GM23338 (cell line): ENCODE data around the gene ADAMTSL5. TPM values are rescaled to one million over a fixed set of nuclear protein-coding genes. Genes with fewer than 3 reads are reported as not detected.

Source experiments
- ATAC-seq: fragments of 200-7000 bp; cut with Tn5 transposase; 3 replicates; pipeline ENCODE4 v1.9.1; 2020
- DNase-seq: peaks from one replicate; pipeline ENCODE4 v3.0.0-alpha.2; 2015; ENCODE audit warnings: low spot score
- H2AFZ ChIP-seq: fragments of 200-600 bp; sonication (generic); 2 replicates; pipeline ENCODE4 v1.8.0; 2016; ENCODE audit warnings: antibody characterized with exemption, mild to moderate bottlenecking, moderate library complexity
- H3F3A ChIP-seq: fragments of 200-600 bp; sonication (generic); replicated peaks from 2 replicates; pipeline ENCODE4 v1.8.0; 2017; ENCODE audit warnings: antibody characterized with exemption, mixed run types, low read depth
- H3K27ac ChIP-seq: fragments of 200-600 bp; sonication (generic); 2 replicates; pipeline ENCODE4 v1.6.1; 2016; ENCODE audit warnings: low read depth
- H3K27me3 ChIP-seq: fragments of 200-600 bp; sonication (generic); 2 replicates; pipeline ENCODE4 v1.8.0; 2016; ENCODE audit warnings: mild to moderate bottlenecking, mixed run types, moderate library complexity; ENCODE audit not compliant: insufficient read depth
- H3K36me3 ChIP-seq: fragments of 200-600 bp; sonication (generic); 2 replicates; pipeline ENCODE4 v1.8.0; 2016; ENCODE audit warnings: mild to moderate bottlenecking; ENCODE audit not compliant: insufficient read depth
- H3K4me1 ChIP-seq: fragments of 200-600 bp; sonication (generic); 2 replicates; pipeline ENCODE4 v1.8.0; 2016; ENCODE audit warnings: mild to moderate bottlenecking, moderate library complexity; ENCODE audit not compliant: insufficient read depth
- H3K4me2 ChIP-seq: fragments of 200-600 bp; sonication (generic); 2 replicates; pipeline ENCODE4 v1.7.1; 2017; ENCODE audit warnings: mixed run types
- H3K4me3 ChIP-seq: fragments of 200-600 bp; sonication (generic); 2 replicates; pipeline ENCODE4 v1.6.1; 2016; ENCODE audit warnings: mixed run types
- H3K79me2 ChIP-seq: fragments of 200-600 bp; sonication (generic); replicated peaks from 2 replicates; pipeline ENCODE4 v1.8.0; 2017; ENCODE audit warnings: mild to moderate bottlenecking; ENCODE audit not compliant: insufficient read depth
- H3K9me2 ChIP-seq: fragments of 200-600 bp; sonication (generic); 2 replicates; pipeline ENCODE4 v1.8.0; 2017; ENCODE audit not compliant: insufficient read depth
- H4K20me1 ChIP-seq: fragments of 200-600 bp; sonication (generic); replicated peaks from 2 replicates; pipeline ENCODE4 v1.8.0; 2017; ENCODE audit warnings: mild to moderate bottlenecking; ENCODE audit not compliant: insufficient read depth
- H3K27ac Mint-ChIP-seq: 2 replicates; pipeline ENCODE4 v1.8.0; 2020; ENCODE audit warnings: inconsistent platforms, mild to moderate bottlenecking, moderate library complexity, mixed read lengths
- H3K27me3 Mint-ChIP-seq: 3 replicates; pipeline ENCODE4 v1.8.0; 2022; ENCODE audit warnings: low read depth, mild to moderate bottlenecking, moderate library complexity, mixed read lengths, inconsistent platforms; ENCODE audit not compliant: insufficient read depth, poor library complexity
- H3K36me3 Mint-ChIP-seq: 3 replicates; pipeline ENCODE4 v1.8.0; 2021; ENCODE audit warnings: low read depth, mild to moderate bottlenecking, inconsistent platforms, moderate library complexity, mixed read lengths
- H3K4me1 Mint-ChIP-seq: 3 replicates; pipeline ENCODE4 v1.8.0; 2020; ENCODE audit warnings: mild to moderate bottlenecking, inconsistent platforms, mixed read lengths
- H3K4me3 Mint-ChIP-seq: 3 replicates; pipeline ENCODE4 v1.8.0; 2021; ENCODE audit warnings: moderate library complexity, mild to moderate bottlenecking, inconsistent platforms, mixed read lengths
- H3K9me3 Mint-ChIP-seq: 3 replicates; pipeline ENCODE4 v1.8.0; 2020; ENCODE audit warnings: moderate library complexity, mild to moderate bottlenecking, inconsistent platforms, mixed read lengths
- CREB1 ChIP-seq: fragments of 250-450 bp; sonication (Bioruptor Pico); IDR thresholded peaks from 2 replicates; pipeline ENCODE4 v1.5.0; 2020; ENCODE audit warnings: low read depth, mild to moderate bottlenecking, moderate library complexity
- EZH2 ChIP-seq: fragments of 200-600 bp; sonication (generic); IDR thresholded peaks from one replicate; pipeline ENCODE4 v1.8.0; 2017; ENCODE audit warnings: antibody characterized with exemption, mild to moderate bottlenecking, low read depth; ENCODE audit not compliant: unreplicated experiment
- EZH2phosphoT487 ChIP-seq: fragments of 200-600 bp; sonication (generic); IDR thresholded peaks from one replicate; pipeline ENCODE4 v1.8.1; 2018; ENCODE audit warnings: antibody characterized with exemption; ENCODE audit not compliant: unreplicated experiment
- JUNB ChIP-seq: IDR thresholded peaks from one replicate; pipeline ENCODE4 v1.6.1; 2016; ENCODE audit warnings: antibody characterized with exemption; ENCODE audit not compliant: unreplicated experiment
- NANOG ChIP-seq: IDR thresholded peaks from 2 replicates; pipeline ENCODE4 v1.6.1; 2016; ENCODE audit warnings: antibody characterized with exemption, borderline replicate concordance
- STAT1 ChIP-seq: IDR thresholded peaks from one replicate; pipeline ENCODE4 v1.6.1; 2016; ENCODE audit warnings: antibody characterized with exemption; ENCODE audit not compliant: unreplicated experiment
- ZNF114 ChIP-seq: fragments of 250-450 bp; sonication (Bioruptor Pico); IDR thresholded peaks from 2 replicates; pipeline ENCODE4 v1.5.0; 2020; ENCODE audit warnings: mild to moderate bottlenecking, moderate library complexity
- ZNF331 ChIP-seq: fragments of 250-450 bp; sonication (Bioruptor Pico); IDR thresholded peaks from 2 replicates; pipeline ENCODE4 v1.5.0; 2020; ENCODE audit warnings: low read depth, mild to moderate bottlenecking, moderate library complexity
- polyA plus RNA-seq: library from polyadenylated mRNA; unstranded; fragments of >200 nt; fragmentation: Nextera tagmentation; extraction: Ambion mirVana; gene quantifications from 2 replicates; pipeline ENCODE4 v1.2.1, GENCODE V29; 2016
- total RNA-seq: library from RNA; depleted of rRNA; stranded (reverse); fragments of >200 nt; shearing (Covaris generic); gene quantifications from 2 replicates; pipeline ENCODE4 v1.2.3, GENCODE V29; 2014
- TF ChIP-seq, protein P1 (sequence below), 2 experiments: fragments of 200-600 bp in 1 of 2; sonication (generic) in 1 of 2; conservative IDR thresholded peaks; 2 replicates each; pipeline versions ENCODE4 v1.5.1 to v1.6.1; 2016 to 2017; ENCODE audit warnings: antibody characterized with exemption in 2 of 2, low read depth in 2 of 2, mild to moderate bottlenecking in 2 of 2, moderate library complexity in 1 of 2
- TF ChIP-seq, protein P2 (sequence below): IDR thresholded peaks from 2 replicates; pipeline ENCODE4 v1.6.1; 2016; ENCODE audit warnings: antibody characterized with exemption
- TF ChIP-seq, protein P3 (sequence below): fragments of 250-450 bp; sonication (Bioruptor Pico); IDR thresholded peaks from 2 replicates; pipeline ENCODE4 v1.5.0; 2020; ENCODE audit warnings: mild to moderate bottlenecking, moderate library complexity

The ADAMTSL5 gene
- total and polyA plus RNA-seq, 2 experiments from 2014 or later, result 0.10 to 0.97 TPM

DNA sequence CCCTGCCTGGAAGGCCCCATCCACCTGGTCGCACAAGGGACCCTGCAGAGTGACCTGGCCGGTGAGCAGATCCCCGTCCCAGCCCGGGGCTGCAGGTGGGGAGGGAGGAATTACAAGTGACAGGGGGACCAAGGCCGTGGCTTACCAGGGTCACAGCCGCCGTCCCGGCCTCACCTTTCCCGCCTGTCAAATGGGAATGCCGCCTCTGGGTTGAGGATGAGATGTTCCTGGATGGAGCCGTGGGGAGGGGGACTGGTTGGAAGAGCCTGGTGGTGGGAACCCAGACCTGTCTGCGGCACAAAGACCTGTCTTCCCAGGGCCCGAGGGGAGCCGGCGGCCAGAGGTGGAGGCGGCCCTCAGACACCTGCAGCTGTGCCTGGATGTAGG lies 16.6 kb upstream of the ADAMTSL5 start (continued):
- TF ChIP-seq, protein P1, sequence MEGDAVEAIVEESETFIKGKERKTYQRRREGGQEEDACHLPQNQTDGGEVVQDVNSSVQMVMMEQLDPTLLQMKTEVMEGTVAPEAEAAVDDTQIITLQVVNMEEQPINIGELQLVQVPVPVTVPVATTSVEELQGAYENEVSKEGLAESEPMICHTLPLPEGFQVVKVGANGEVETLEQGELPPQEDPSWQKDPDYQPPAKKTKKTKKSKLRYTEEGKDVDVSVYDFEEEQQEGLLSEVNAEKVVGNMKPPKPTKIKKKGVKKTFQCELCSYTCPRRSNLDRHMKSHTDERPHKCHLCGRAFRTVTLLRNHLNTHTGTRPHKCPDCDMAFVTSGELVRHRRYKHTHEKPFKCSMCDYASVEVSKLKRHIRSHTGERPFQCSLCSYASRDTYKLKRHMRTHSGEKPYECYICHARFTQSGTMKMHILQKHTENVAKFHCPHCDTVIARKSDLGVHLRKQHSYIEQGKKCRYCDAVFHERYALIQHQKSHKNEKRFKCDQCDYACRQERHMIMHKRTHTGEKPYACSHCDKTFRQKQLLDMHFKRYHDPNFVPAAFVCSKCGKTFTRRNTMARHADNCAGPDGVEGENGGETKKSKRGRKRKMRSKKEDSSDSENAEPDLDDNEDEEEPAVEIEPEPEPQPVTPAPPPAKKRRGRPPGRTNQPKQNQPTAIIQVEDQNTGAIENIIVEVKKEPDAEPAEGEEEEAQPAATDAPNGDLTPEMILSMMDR (conservative IDR thresholded peaks at IDR 0.05; ENCODE audit: low read depth in 2 of 2), result no peak
- TF ChIP-seq CREB1, result no peak

DNA sequence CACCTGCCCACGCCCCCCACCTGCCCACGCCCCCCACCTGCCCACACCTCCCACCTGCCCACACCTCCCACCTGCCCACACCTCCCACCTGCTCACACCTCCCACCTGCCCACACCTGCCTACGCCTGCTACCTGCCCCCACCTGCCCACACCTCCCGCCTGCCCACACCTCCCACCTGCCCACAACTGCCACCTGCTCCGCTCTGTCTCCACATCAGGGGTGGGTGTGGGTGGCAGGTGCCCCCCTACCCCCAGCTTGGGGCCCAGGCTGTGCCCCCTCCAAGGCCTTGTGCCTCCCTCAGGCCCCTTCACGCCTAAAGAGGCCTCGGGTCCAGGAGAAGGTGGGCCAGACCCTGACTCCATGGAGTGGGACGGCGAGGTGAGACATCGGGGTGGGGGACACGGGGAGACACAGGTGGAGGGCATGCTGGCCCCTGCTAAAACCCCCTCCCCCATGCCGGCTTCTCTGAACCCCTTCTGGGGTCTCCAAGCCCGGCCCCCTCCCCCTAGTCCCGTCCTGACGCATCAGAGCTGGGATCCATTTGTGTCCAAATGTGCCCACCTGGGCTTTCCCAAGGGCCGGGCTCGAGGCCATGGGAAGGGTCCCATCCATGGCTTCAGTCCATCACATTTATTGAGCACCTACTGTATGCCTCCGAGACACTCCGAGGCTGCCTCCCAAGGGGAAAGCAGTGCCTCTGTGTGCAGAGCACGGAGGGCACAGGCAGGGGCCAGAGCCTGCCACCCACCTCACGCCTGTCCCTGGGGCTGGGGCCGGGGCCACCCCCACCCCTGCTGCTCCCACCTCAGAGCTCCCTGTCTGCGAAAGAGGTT lies 16.0 kb upstream of the ADAMTSL5 start:
- no peak overlapping the region for H3K27ac Mint-ChIP-seq
- H3K4me3 ChIP-seq, result no peak overlapping the region
- no peak for TF ChIP-seq CREB1
- TF ChIP-seq, protein P1 (conservative IDR thresholded peaks at IDR 0.05; ENCODE audit: low read depth in 2 of 2), result no peak
- no peak for TF ChIP-seq NANOG
- no peak for TF ChIP-seq EZH2phosphoT487
- no peak for TF ChIP-seq JUNB
- TF ChIP-seq, protein P2, sequence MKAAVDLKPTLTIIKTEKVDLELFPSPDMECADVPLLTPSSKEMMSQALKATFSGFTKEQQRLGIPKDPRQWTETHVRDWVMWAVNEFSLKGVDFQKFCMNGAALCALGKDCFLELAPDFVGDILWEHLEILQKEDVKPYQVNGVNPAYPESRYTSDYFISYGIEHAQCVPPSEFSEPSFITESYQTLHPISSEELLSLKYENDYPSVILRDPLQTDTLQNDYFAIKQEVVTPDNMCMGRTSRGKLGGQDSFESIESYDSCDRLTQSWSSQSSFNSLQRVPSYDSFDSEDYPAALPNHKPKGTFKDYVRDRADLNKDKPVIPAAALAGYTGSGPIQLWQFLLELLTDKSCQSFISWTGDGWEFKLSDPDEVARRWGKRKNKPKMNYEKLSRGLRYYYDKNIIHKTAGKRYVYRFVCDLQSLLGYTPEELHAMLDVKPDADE, result no peak
- no peak for TF ChIP-seq STAT1
- TF ChIP-seq ZNF331 (CRISPR knock-in tag), result no peak
- TF ChIP-seq ZNF114, result no peak
- TF ChIP-seq EZH2, result no peak
- TF ChIP-seq, protein P3, sequence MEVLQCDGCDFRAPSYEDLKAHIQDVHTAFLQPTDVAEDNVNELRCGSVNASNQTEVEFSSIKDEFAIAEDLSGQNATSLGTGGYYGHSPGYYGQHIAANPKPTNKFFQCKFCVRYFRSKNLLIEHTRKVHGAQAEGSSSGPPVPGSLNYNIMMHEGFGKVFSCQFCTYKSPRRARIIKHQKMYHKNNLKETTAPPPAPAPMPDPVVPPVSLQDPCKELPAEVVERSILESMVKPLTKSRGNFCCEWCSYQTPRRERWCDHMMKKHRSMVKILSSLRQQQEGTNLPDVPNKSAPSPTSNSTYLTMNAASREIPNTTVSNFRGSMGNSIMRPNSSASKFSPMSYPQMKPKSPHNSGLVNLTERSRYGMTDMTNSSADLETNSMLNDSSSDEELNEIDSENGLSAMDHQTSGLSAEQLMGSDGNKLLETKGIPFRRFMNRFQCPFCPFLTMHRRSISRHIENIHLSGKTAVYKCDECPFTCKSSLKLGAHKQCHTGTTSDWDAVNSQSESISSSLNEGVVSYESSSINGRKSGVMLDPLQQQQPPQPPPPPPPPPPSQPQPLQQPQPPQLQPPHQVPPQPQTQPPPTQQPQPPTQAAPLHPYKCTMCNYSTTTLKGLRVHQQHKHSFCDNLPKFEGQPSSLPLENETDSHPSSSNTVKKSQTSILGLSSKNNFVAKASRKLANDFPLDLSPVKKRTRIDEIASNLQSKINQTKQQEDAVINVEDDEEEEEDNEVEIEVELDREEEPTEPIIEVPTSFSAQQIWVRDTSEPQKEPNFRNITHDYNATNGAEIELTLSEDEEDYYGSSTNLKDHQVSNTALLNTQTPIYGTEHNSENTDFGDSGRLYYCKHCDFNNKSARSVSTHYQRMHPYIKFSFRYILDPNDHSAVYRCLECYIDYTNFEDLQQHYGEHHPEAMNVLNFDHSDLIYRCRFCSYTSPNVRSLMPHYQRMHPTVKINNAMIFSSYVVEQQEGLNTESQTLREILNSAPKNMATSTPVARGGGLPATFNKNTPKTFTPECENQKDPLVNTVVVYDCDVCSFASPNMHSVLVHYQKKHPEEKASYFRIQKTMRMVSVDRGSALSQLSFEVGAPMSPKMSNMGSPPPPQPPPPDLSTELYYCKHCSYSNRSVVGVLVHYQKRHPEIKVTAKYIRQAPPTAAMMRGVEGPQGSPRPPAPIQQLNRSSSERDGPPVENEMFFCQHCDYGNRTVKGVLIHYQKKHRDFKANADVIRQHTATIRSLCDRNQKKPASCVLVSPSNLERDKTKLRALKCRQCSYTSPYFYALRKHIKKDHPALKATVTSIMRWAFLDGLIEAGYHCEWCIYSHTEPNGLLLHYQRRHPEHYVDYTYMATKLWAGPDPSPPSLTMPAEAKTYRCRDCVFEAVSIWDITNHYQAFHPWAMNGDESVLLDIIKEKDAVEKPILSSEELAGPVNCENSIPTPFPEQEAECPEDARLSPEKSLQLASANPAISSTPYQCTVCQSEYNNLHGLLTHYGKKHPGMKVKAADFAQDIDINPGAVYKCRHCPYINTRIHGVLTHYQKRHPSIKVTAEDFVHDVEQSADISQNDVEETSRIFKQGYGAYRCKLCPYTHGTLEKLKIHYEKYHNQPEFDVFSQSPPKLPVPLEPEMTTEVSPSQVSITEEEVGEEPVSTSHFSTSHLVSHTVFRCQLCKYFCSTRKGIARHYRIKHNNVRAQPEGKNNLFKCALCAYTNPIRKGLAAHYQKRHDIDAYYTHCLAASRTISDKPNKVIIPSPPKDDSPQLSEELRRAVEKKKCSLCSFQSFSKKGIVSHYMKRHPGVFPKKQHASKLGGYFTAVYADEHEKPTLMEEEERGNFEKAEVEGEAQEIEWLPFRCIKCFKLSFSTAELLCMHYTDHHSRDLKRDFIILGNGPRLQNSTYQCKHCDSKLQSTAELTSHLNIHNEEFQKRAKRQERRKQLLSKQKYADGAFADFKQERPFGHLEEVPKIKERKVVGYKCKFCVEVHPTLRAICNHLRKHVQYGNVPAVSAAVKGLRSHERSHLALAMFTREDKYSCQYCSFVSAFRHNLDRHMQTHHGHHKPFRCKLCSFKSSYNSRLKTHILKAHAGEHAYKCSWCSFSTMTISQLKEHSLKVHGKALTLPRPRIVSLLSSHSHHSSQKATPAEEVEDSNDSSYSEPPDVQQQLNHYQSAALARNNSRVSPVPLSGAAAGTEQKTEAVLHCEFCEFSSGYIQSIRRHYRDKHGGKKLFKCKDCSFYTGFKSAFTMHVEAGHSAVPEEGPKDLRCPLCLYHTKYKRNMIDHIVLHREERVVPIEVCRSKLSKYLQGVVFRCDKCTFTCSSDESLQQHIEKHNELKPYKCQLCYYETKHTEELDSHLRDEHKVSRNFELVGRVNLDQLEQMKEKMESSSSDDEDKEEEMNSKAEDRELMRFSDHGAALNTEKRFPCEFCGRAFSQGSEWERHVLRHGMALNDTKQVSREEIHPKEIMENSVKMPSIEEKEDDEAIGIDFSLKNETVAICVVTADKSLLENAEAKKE (CRISPR knock-in tag), result no peak

More for the DNA sequence above, 16.0 kb upstream of the ADAMTSL5 start:
- Histone ChIP-seq H4K20me1 (no peaks in the 10 kb centered on the region), H3K79me2 (no peaks in the 10 kb centered on the region), H3K4me2 (no peak overlapping the region), H3K9me2 (no peaks in the 10 kb centered on the region), H3K27me3 (peaks cover 13% of the 10 kb centered on the region), H3K4me1 (no peaks in the 10 kb centered on the region), H3F3A (no peaks in the 10 kb centered on the region), H2AFZ (no peak overlapping the region), H3K36me3 (no peaks in the 10 kb centered on the region), H3K27ac (no peak overlapping the region)
- H3K36me3 Mint-ChIP-seq, result peaks cover 4% of the 10 kb centered on the region; the same call in 1 of the 3 replicates
- DNase-seq (no peak), ATAC-seq (no peak)
- H3K4me3 Mint-ChIP-seq, result no peak overlapping the region
- H3K4me1 Mint-ChIP-seq, result peaks cover 6% of the 10 kb centered on the region; the same call in 2 of the 3 replicates
- H3K9me3 Mint-ChIP-seq, result peaks cover 3% of the 10 kb centered on the region; the same call in 1 of the 3 replicates
- H3K27me3 Mint-ChIP-seq, result peaks cover 26% of the 10 kb centered on the region
